HG03064 (cell line): ENCODE results near the gene MBD1.
"Not testable (repeated sequence)": the region's sequence is repeated elsewhere in the genome, so short reads cannot be mapped to it uniquely, and the experiment has no call there.

ENCODE experiments used
- ATAC-seq: cut with Tn5 transposase; IDR thresholded peaks from one replicate; pipeline ENCODE4 v1.9.1; 2021; ENCODE audit warnings: low read depth; ENCODE audit not compliant: unreplicated experiment

Gene MBD1

DNA sequence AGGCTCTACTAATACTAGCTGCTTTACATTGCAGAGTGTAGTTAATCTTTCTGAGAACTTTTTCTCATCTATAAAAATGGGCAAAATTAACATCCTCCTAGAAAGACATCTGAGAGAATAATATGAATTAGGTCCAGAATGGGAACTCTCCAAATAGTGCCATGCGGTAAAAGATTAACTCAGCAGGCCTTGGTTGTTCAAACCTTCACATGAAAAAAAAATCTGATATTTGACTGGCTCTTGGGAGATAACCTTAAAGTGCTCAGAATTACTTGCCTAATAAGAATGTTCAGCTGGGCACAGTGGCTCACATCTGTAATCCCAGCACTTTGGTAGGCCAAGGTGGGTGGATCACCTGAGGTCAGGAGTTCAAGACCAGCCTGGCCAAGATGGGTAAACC is 11.7 kb upstream of the MBD1 start:
- ATAC-seq: no peak

DNA sequence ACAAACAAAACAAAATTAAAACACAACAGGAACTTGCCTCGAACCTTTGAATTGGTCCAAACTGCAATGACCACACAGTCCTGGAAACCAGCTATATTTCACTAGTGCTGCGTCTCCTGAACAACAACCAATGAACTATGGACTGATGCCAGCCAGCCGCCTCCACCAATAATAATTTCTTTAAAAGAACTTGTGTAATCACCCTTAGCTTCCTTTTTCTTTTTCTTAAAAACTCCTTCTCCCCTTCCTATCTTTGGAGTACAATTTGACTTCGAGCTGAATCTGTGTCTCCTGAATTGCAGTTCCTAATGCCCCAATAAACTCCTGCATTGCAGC is 7.8 kb upstream of the MBD1 start:
- ATAC-seq: no peak

DNA sequence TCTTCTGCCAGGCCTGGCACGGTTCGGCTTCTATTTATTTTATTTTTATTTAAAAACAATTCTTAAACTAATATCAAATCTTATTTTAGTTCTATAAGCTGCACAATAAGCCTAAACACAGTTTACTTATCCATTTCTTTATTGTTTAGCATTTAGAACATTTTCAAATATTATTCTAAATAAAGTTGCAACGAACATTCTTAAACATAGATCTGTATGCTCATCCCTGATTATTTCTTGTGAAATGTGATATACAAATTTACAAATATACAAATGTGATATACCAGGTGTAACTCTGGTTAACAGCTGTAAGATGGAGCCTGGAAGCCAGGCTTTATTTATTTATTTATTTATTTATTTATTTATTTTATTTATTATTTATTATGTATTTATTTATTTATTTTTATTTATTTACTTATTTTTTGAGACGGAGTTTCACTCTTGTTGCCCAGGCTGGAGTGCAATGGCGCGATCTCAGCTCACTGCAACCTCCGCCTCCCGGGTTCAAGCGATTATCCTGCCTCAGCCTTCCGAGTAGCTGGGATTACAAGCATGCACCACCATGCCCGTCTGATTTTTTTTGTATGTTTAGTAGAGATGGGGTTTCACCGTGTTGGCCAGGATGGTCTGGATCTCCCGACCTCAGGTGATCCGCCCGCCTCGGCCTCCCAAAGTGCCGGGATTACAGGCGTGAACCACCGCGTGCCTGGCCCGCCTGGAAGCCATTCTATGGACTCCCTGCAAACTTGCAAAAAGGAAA is 7.2 kb upstream of the MBD1 start:
- ATAC-seq: not testable (repeated sequence)

DNA sequence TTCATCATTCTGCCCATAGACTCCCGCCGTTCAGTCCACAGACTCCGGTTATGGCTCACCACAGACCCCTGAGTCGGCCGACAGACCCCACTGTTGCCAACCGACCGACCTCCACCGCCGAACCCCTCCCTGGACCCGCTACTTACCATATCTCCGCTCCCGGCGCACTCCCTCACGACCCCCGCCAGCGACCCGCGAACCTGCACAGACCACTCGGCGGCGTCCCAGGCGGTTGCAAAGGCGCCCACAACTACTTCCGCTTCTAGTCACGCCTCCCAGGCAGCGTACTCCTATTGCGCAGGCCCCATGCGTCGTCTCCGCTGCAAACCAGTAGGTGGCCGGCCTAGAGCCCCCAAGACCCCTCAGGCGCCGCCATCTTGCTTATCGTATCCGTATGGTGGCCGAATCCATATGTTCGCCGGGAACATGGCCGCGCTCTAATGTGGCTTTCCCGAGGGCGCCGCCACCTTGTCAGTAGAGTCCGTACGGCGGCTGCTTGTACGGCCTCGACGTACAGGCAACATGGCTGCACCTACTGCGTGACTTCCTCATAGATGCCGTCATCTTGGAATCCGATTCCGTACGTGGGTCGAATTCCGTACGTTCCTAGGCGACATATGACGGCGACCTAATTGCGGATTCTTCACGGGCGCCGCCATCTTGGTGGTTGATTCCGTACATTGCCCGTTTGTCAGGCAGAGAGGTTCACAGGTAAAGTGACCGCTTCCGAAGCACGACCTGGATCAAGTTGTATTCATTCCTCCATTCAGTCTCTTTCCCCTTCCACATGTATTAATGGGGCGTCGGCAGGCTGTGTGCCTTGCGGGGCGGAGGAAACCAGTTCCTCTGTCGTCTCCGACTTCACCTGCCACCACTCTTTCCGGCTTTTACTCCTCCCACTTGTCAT is 6.4 kb upstream of the MBD1 start, which contains the start of gene CXXC1:
CXXC1 (minus strand) TSS at position 252 of the 907 bp plus-strand sequence; CDS start at position 149, 103 bp downstream.
- ATAC-seq: peak; percentile 85

DNA sequence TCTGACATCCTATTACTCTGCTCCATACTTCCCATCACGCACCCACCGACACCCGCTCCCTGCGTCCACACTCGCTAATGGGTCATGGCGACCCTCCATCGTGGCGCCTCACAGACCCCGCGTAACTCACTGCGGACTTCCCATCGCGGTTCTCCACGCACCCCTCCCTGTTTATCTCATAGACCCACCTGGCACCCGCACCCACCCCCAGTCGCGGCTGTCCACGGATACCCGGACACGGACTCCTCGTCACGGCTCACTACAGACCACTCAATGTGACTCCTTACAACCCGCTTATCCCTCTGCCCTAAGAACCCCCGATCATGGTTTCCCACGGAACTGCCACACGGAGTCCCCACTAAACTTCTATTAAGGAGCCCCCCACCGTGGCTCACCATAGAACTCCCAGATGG is 5.7 kb upstream of the MBD1 start:
- ATAC-seq: no peak

DNA sequence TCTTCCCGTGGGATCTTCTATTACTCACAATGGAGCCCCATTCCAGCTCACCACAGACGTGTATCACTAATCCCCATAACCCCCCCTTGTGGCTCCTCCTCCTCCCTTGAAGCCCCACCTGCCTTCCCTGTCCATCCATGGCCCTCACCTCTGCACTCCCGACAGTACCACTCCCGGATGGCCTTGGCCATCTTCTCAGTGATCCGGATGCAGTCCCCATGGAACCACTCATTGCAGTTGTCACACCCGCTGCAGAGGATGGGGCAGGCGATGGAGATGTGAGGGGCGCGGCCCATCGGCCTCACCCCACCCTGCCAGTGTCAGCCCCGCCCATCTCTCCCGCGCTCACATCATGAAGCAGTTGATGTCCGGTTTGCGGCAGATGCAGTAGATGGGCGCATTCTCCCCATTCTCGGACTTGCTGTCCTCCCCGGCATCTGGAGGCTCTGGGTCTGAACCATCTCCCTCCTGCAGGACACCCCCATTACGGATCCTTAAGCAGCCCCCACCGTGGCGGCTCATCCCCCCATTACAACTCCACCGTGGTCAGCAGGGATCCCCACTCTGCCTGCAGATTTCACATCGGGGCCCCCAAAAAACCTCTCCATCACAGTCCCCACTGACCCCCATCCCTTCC is 5.2 kb upstream of the MBD1 start:
- no peak for ATAC-seq

DNA sequence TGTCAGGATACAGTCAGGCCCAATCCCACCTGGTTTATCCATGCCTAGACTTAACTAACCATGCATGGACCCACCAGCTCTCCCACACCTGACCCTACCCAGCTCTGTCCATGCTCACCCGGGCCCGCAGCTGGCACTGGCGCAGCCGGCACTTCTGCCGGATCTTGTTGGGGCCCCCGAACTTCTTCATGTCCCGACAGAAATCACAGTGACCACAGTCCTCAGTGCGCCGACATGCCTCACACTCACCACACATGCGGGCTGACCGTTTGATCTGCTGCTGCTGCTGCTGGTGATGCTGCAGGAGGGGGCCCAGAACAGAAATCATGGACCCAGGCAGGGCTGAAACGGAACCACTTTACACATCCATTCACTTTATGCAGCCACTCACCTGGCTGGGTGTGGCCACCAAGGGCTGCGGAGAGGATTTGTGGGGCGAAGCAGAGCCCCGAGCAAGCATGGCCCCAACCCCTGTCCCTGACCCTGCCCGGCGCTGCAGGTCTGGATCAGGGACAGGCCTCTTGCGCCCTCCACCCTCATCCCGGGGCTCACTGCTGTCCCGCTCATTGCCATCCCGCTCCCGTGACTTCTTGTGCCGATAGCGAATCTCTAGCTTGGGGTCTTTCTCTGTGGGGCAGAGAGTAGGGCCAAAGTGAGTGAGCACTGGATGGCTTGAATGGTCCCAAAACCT is 4.5 kb upstream of the MBD1 start:
- no peak for ATAC-seq

DNA sequence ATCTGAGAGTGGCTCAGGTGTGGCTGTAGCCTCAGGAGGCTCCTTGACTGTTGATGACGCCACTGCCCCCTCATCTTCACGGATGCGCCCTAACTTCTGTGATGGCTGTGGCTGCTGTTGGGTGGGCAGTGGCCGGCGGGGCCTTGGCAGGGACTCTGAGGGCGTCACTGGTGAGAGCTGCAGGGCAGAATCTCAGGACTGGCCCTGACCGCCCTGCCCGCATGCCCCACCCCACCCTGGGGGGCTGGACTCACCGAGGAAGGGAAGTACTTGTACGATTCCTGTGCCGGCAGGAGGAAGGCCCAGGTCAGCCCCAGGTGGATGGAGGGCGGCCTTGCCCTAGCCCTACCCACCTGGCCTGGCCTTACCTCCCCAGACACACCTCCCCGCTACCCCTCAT is 3.7 kb upstream of the MBD1 start:
- no peak for ATAC-seq

DNA sequence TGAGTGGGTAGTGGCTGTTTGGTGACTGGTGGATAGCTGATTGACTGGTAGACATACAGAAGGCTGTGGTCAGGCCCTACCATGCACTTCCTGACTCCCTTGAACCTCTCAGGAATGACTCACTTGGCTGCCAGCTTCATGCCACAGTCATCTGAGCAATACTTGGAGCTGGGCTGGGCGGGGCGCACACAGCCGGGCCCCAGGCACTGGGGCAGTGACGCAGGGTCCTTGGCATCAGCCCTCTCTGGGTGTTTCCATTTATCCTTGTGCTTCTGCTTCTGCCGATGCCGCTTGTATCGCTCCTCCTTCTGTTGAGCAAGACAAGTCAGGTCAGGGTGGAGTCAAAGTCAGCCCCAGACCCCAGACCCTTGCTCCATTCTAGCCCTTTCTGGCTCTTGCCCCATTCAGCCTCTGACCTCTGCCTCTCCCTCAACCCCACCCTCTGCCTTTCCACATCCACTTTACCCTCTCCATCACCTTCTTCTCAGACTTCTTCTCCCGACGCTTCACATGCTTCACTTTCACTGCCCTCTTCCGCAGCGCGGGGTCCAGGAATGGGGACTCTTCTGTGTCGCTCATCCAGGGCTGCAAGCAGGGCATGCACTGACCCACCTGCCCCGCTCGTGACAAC is 3.0 kb upstream of the MBD1 start:
- ATAC-seq: no peak

DNA sequence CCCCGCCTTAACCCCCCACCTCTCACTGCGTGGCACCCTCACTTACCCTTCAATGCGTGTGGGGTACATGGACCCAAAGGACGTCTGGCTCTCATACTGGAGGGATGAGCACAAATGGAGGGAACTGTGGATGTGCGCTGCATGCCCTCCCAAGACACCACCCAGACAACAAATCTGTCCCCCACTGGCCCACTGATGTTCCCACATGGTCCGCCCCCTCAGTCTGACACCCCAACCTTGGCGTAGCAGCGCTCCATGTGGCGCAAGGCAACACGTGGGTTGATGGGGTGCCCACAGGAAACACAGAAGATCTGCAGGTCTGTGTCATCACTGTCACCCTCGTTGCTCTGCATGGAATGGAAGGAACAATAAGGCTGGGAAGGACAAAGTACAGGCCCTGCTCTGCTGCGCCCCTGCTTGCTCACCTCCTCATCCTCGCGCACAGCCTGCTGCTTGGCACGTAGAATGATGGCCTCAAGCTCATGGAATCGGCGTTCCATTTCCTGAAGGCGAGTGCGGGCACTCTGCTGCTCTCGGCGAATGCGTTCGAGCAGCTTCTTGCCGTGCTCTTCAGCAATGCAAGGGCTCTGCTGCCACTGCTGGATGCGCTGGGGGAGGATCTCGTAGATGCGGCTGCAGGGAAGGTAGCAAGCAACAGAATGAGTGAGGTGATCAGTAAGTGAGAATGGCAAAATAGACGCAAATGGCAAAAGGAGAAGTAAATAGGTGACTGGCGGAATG is 2.3 kb upstream of the MBD1 start:
- ATAC-seq: no peak

DNA sequence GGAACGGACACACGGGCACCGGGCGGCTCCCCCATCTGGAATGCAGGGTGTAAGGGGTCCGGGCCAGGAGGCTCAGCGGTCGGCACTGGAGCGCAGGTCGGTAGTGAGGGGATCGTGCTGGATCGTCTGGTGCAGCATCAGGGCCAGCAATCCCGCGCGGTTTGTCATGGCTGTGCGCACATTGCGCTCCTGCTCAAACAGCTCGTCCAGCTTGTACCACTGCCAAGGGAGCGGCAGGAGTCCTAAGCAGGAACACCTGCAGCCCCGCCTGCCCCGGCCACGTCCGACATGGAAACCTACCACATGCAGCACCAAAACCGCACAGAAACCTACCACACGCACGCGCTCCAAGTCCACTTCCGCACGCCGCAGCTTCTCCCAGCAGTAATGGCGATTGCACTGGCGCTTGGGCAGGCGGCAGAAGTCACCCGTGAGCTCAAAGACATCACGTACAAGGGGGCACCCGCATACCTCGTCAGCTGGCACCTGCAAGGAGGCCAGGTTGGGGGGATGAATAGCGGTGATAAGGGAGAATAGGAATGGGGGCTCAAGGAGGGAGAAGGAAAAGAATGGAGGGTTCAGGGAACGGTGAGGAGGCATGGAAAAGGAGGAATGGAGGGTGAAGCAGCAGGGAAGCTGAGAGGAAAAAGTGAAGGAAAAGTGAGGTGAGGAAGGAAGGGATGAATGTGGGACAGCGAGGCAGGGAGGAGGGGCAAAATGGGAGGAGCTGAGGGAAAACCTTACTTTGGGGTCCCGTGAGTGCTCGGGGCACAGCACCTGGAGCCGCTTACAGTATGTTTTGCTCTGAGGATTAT is 1.4 kb upstream of the MBD1 start:
- no peak for ATAC-seq

DNA sequence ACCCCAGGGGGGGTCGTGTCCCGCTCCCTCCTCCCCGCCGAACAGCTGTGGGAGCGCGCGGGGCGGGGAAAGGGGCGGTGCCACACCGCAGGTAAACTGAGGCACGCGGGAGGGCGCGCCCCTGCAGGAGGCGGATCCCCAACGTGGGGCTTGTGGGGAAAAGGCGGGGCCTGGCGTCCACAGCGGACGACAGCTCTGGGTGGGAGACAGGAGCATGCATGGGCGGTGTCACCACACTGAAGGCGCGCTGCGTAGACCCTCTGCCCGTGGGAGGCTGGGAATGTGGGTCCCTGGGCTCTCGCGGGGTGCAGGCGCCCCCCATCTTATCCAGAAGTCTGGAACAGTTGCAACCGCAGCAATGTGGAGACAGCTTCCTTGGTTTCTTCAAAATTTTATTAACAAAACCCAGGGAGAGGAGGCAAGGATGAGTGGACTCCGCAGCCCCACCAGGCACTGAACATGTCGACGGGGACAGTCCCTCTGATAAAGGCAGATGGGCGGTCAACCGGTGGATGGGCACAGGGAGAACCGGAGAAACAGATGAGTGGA is 723 bp upstream of the MBD1 start:
- no peak for ATAC-seq

DNA sequence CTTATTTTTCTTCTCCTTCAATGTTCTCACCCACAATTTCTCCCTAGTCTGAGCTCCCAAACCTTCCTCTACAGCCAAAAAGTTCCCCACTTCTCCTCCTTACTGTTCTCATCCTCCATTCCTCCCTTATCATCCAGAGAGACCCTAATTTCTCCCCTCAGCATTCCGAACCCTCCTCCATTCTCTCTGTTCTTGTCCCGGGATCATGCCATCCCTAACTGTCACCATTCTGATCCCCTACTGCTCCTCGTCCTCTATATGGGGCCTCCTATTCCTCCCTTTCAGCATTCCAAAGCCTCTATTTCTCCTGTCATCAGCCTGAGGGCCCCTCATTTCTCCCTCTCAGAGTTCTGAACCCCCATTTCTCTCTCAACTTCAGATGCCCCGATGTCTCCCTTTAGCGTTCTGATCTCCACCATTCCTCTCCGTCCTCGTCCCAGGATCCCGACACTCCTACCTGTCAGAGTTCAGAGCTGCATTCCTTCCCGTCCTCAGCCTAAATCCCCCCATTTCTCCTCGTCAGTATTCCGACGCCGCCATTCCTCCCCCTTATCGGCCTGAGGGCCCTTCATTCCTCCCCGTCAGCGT is 522 bp downstream of the MBD1 start:
- no peak for ATAC-seq

DNA sequence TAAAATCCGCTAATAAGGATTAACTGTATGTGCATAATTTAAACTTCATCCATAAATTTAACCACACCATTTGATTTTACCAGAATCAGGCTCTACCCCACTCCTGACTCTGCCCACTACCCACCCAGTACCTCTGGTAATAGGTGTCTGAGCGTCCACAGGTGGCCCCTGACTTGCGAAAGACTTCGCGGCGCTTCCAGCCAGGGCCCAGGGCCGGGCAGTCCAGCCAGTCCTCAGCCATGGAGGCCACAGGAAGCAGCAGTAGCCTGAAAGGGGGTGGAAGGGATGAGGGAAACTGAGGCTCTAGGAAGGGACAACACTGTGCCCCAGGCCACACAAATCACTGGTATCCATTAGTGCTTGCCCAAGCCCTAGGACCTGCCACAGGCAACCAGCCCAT is 1.6 kb downstream of the MBD1 start:
- ATAC-seq: no peak

DNA sequence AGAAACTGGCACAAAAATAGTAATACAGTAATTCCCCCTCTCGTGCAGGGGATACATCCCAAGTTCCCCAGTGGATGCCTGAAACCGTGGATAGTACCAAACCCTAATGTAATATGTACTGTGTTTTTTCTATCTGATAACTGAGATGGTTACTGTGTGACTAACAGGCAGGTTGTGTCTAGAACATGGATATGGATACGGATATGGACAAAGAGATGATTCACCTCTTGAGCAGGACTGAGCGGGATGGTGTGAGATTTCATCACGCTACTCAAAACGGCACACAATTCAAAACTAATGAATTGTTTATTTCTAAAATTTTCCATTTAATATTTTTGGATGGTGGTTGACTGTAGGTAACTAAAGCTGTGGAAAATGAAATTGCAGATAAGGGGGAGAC is 3.4 kb downstream of the MBD1 start:
- no peak for ATAC-seq

DNA sequence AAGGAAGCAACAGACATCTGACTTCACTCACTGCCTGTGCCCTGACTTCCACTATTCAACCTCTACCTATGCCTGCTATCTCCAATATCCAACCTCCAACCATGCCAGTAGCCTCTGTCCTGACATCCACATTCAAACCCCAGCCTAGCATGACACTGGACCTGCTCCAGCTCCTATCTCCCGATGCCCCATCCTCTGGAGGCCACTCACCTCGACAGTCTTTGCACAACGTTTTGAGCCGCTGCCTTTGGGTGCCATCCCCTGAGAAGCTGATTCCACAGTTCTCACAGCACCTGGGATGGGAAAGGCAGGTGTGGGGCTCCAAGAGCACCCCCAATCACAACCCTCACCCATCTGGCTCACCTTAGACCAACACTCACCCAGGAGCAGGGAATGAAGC is 4.9 kb downstream of the MBD1 start:
- no peak for ATAC-seq

DNA sequence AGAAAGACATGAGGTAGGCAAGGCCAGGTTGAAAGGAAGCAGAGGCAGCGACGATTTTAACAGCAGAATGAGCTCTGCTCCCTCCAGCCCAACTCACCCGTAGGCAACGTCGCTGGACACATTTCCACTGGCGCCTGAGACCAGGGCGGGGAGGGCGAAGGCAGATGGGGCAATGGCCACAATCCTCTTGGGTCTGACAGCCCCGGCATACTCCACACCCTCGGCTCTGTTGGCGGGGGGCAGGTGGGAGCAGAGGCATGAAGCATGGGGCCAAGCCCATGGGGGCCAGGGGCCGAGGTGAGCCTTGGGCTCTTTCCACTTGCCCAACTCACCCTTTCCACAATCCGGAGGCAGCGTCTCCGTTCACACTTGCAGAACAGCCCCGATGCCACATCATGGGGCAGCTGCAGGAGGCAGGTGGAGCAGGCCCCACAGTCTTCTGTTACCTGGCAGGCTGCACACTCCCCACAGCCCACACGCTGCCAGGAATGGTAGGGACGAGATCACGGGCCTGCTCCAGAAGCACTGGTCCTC is 5.8 kb downstream of the MBD1 start:
- ATAC-seq: no peak

DNA sequence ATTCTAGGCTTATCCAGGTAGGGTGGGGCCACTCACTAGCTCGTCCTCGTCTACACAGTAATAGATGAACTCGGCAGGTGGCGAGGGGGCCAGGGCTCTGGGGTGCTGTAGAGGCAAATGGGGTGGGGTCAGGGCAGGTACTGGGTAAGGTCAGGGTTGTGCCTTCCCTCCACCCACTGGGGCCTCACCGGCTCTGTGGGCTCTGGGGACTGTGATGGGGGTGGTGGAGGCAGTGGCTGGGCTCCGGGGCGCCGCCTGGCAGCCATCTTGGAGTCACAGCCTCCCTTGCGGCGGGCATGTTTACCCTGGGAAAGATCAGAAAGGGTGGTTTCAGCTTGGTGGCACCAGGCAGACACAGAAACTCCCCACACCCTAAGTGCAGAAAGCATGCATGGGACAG is 6.4 kb downstream of the MBD1 start:
- ATAC-seq: no peak
